SK-N-SH treated with all-trans-retinoic acid at 6 μM for 48 hours (cell line): Measurements from ENCODE around the gene C1QTNF5.

ENCODE experiments used
- ATAC-seq: fragments of 200-7000 bp; cut with Tn5 transposase; 3 replicates; pipeline ENCODE4 v1.9.1; 2020; ENCODE audit warnings: mild to moderate bottlenecking, moderate library complexity
- ARNTL ChIP-seq: fragments of 450-650 bp; formaldehyde crosslinking; IDR thresholded peaks from 2 replicates; pipeline ENCODE4 v1.5.0; 2020; ENCODE audit warnings: low read depth, mild to moderate bottlenecking, moderate library complexity, borderline replicate concordance
- BACH2 ChIP-seq: fragments of 250-450 bp; sonication (Bioruptor Pico); IDR thresholded peaks from 2 replicates; pipeline ENCODE4 v1.9.0; 2021; ENCODE audit warnings: mild to moderate bottlenecking, borderline replicate concordance
- CREB5 ChIP-seq: fragments of 250-450 bp; sonication (Bioruptor Pico); IDR thresholded peaks from 2 replicates; pipeline ENCODE4 v1.5.1; 2020; ENCODE audit warnings: low read depth, mild to moderate bottlenecking, moderate library complexity
- CSDC2 ChIP-seq: fragments of 250-450 bp; sonication (Bioruptor Pico); IDR thresholded peaks from 2 replicates; pipeline ENCODE4 v1.5.0; 2020; ENCODE audit warnings: mild to moderate bottlenecking, moderate library complexity
- CSRNP3 ChIP-seq: fragments of 250-450 bp; sonication (Bioruptor Pico); IDR thresholded peaks from 2 replicates; pipeline ENCODE4 v1.5.1; 2021; ENCODE audit warnings: mild to moderate bottlenecking, moderate library complexity
- ESRRG ChIP-seq: fragments of 250-450 bp; sonication (Bioruptor Pico); IDR thresholded peaks from 2 replicates; pipeline ENCODE4 v1.6.1; 2021; ENCODE audit warnings: mild to moderate bottlenecking
- GLIS3 ChIP-seq: fragments of 250-450 bp; sonication (Bioruptor Pico); IDR thresholded peaks from 2 replicates; pipeline ENCODE4 v1.5.0; 2020; ENCODE audit warnings: mild to moderate bottlenecking, moderate library complexity
- ISL1 ChIP-seq: fragments of 250-450 bp; sonication (Bioruptor Pico); IDR thresholded peaks from 2 replicates; pipeline ENCODE4 v2.1.2; 2022; ENCODE audit warnings: mild to moderate bottlenecking, moderate library complexity
- OSR1 ChIP-seq: fragments of 250-450 bp; sonication (Bioruptor Pico); IDR thresholded peaks from 2 replicates; pipeline ENCODE4 v1.8.0; 2022; ENCODE audit warnings: moderate library complexity, mild to moderate bottlenecking, inconsistent platforms
- POU6F1 ChIP-seq: fragments of 250-450 bp; sonication (Bioruptor Pico); IDR thresholded peaks from 2 replicates; pipeline ENCODE4 v1.8.0; 2021; ENCODE audit warnings: low read depth, mild to moderate bottlenecking, moderate library complexity, borderline replicate concordance
- PPARA ChIP-seq: fragments of 250-450 bp; sonication (Bioruptor Pico); IDR thresholded peaks from 2 replicates; pipeline ENCODE4 v1.5.0; 2020; ENCODE audit warnings: mild to moderate bottlenecking, borderline replicate concordance
- RARB ChIP-seq: fragments of 250-450 bp; sonication (Bioruptor Pico); IDR thresholded peaks from 2 replicates; pipeline ENCODE4 v1.8.0; 2021; ENCODE audit warnings: mild to moderate bottlenecking, moderate library complexity
- SNAI2 ChIP-seq: fragments of 250-450 bp; sonication (Bioruptor Pico); IDR thresholded peaks from 2 replicates; pipeline ENCODE4 v1.5.0; 2020; ENCODE audit warnings: mild to moderate bottlenecking, moderate library complexity
- TCF4 ChIP-seq: fragments of 250-450 bp; sonication (Bioruptor Pico); IDR thresholded peaks from 2 replicates; pipeline ENCODE4 v1.8.0; 2021; ENCODE audit warnings: mild to moderate bottlenecking, moderate library complexity, borderline replicate concordance
- TOX ChIP-seq: fragments of 250-450 bp; sonication (Bioruptor Pico); IDR thresholded peaks from 2 replicates; pipeline ENCODE4 v1.8.0; 2021; ENCODE audit warnings: mild to moderate bottlenecking, moderate library complexity, borderline replicate concordance
- TSHZ2 ChIP-seq: fragments of 250-450 bp; sonication (Bioruptor Pico); IDR thresholded peaks from 2 replicates; pipeline ENCODE4 v1.5.0; 2020; ENCODE audit warnings: mild to moderate bottlenecking, moderate library complexity
- ZC3H10 ChIP-seq: fragments of 250-450 bp; sonication (Bioruptor Pico); IDR thresholded peaks from 2 replicates; pipeline ENCODE4 v1.5.1; 2021; ENCODE audit warnings: mild to moderate bottlenecking, moderate library complexity
- ZFP3 ChIP-seq: fragments of 250-450 bp; sonication (Bioruptor Pico); IDR thresholded peaks from 2 replicates; pipeline ENCODE4 v1.5.0; 2020; ENCODE audit warnings: mild to moderate bottlenecking, moderate library complexity
- ZFP30 ChIP-seq: fragments of 450-650 bp; formaldehyde crosslinking; IDR thresholded peaks from 2 replicates; pipeline ENCODE4 v1.5.0; 2022; ENCODE audit warnings: mild to moderate bottlenecking, moderate library complexity
- ZNF70 ChIP-seq: fragments of 450-650 bp; formaldehyde crosslinking; IDR thresholded peaks from 2 replicates; pipeline ENCODE4 v1.5.0; 2020; ENCODE audit warnings: mild to moderate bottlenecking, moderate library complexity
- TF ChIP-seq, protein P1 (sequence below): fragments of 250-450 bp; sonication (Bioruptor Pico); IDR thresholded peaks from 2 replicates; pipeline ENCODE4 v1.8.0; 2020; ENCODE audit warnings: mild to moderate bottlenecking, moderate library complexity, borderline replicate concordance

C1QTNF5 gene

DNA sequence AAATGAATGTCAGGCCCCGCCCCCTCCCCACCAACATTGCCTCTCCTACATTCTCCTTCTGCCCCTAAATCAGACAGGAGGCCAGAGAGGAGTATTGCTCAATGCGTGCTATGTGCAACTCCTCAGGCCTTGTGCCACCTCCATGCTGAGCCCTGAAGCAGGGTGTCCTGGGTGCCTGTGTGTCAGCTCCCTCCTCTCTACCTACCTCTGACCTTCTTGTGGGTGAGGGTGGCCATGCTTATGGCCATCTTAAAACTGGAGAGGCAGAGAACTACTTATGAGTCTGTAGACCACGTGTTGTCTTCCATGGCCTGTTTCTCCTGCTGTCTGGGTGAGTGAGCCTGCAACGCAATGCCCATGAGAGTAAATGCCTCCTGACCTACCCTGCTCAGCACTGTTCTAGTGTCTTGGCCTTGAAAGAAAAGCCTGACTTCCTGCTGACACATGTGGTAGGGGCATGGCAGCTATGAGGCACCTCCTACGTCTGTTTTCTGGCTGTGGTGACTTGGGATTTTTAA, 34.3 kb downstream of the C1QTNF5 start:
- ATAC-seq: no peak
- no peak for TF ChIP-seq ESRRG (CRISPR knock-in tag)
- TF ChIP-seq CSRNP3 (CRISPR knock-in tag): no peak
- TF ChIP-seq ARNTL (CRISPR knock-in tag): no peak
- TF ChIP-seq ZNF70: no peak
- TF ChIP-seq POU6F1 (CRISPR knock-in tag): no peak
- TF ChIP-seq OSR1 (CRISPR knock-in tag): no peak
- TF ChIP-seq, protein P1, sequence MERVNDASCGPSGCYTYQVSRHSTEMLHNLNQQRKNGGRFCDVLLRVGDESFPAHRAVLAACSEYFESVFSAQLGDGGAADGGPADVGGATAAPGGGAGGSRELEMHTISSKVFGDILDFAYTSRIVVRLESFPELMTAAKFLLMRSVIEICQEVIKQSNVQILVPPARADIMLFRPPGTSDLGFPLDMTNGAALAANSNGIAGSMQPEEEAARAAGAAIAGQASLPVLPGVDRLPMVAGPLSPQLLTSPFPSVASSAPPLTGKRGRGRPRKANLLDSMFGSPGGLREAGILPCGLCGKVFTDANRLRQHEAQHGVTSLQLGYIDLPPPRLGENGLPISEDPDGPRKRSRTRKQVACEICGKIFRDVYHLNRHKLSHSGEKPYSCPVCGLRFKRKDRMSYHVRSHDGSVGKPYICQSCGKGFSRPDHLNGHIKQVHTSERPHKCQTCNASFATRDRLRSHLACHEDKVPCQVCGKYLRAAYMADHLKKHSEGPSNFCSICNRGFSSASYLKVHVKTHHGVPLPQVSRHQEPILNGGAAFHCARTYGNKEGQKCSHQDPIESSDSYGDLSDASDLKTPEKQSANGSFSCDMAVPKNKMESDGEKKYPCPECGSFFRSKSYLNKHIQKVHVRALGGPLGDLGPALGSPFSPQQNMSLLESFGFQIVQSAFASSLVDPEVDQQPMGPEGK: no peak
- no peak for TF ChIP-seq TSHZ2 (CRISPR knock-in tag)
- no peak for TF ChIP-seq TOX (CRISPR knock-in tag)
- TF ChIP-seq GLIS3 (CRISPR knock-in tag): no peak
- no peak for TF ChIP-seq CREB5 (CRISPR knock-in tag)
- TF ChIP-seq TCF4 (CRISPR knock-in tag): no peak
- no peak for TF ChIP-seq ISL1 (CRISPR knock-in tag)
- TF ChIP-seq RARB (CRISPR knock-in tag): no peak
- no peak for TF ChIP-seq CSDC2 (CRISPR knock-in tag)
- no peak for TF ChIP-seq ZFP30 (CRISPR knock-in tag)
- no peak for TF ChIP-seq ZC3H10 (CRISPR knock-in tag)
- TF ChIP-seq PPARA (CRISPR knock-in tag): no peak
- no peak for TF ChIP-seq ZFP3 (CRISPR knock-in tag)
- no peak for TF ChIP-seq SNAI2 (CRISPR knock-in tag)

DNA sequence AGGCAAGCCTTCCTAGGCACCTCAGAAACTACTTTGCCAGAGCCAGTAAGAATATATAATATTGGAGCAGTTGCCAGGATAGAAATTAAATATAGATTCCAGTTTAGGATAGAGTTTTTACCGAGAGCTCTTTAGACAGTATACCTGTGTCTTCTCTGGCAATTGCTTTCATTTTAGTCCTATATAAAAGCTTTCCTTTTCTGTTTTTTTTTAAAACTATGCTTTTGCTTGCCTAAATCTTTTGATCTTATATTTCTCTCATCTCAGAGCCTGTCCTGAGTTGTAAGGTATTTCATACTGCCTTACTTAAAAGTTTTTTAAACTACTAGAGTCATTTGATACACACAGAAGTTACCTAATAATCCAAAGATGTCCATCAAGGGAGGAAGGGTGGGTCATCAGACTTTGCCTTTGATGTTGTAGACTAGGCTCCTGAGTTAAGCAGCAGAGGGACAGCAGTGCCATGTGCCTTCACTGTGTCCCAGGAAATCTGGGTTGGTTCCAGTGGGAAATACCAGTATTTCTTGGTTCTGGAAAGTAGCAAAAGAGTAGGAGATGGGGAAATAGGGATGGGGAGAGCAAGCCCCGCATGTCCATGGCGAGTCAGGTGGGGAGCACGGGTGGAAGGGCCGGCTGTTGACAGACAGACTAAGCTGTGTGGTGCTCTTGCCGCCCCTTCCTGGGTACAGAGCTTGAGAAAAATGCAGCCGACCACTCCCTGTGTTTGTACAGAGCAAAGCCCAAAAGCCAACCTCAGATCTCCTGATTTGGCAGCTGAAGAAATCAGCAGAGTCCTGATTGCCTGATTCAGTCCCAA, 34.9 kb downstream of the C1QTNF5 start:
- no peak for TF ChIP-seq PPARA (CRISPR knock-in tag)
- no peak for TF ChIP-seq CREB5 (CRISPR knock-in tag)
- no peak for TF ChIP-seq CSDC2 (CRISPR knock-in tag)
- TF ChIP-seq GLIS3 (CRISPR knock-in tag): no peak
- no peak for TF ChIP-seq POU6F1 (CRISPR knock-in tag)
- TF ChIP-seq RARB (CRISPR knock-in tag): no peak
- TF ChIP-seq ZNF70: no peak
- no peak for TF ChIP-seq BACH2 (CRISPR knock-in tag)
- no peak for TF ChIP-seq ZC3H10 (CRISPR knock-in tag)
- no peak for ATAC-seq
